ENCODE data around the gene ABR. TPM values are rescaled to one million over a fixed set of nuclear protein-coding genes. Genes with fewer than 3 reads are reported as not detected.
A peak's percentile ranks its signal among the peaks of the same experiment; 100 is the strongest.

ABR gene
- total RNA-seq, 6 experiments from 2014 or later = 49.3 to 58.4 (median 54.4) TPM

GRCh38 chr17:1005361-1005946 is 174.3 kb downstream of the ABR start:
- H3K9me3 Mint-ChIP-seq = no peaks in the 10 kb centered on the region
- H3K36me3 Mint-ChIP-seq (ENCODE audit: low read depth) = peaks cover 33% of the 10 kb centered on the region
- no peak overlapping the region for H3K4me3 Mint-ChIP-seq
- no peak overlapping the region for H3K27ac Mint-ChIP-seq
- H3K27me3 Mint-ChIP-seq (ENCODE audit: insufficient read depth) = peaks cover 4% of the 10 kb centered on the region
- H3K4me1 Mint-ChIP-seq (ENCODE audit: low read depth) = peaks cover 33% of the 10 kb centered on the region
- no peak for DNase-seq
- no peak for TF ChIP-seq CTCF (IDR thresholded peaks at IDR 0.05)

GRCh38 chr17:1004769-1005295 is 174.9 kb downstream of the ABR start:
- peaks cover 37% of the 10 kb centered on the region for H3K36me3 Mint-ChIP-seq (ENCODE audit: low read depth)
- peaks cover 37% of the 10 kb centered on the region for H3K4me1 Mint-ChIP-seq (ENCODE audit: low read depth)

GRCh38 chr17:1003972-1004768 is 175.6 kb downstream of the ABR start:
- Mint-ChIP-seq H3K4me1 (ENCODE audit: low read depth) (peaks cover 42% of the 10 kb centered on the region), H3K27ac (no peak overlapping the region), H3K36me3 (ENCODE audit: low read depth) (peaks cover 42% of the 10 kb centered on the region), H3K27me3 (ENCODE audit: insufficient read depth) (peaks cover 4% of the 10 kb centered on the region), H3K4me3 (no peak overlapping the region; the same call in 1 of the 2 replicates), H3K9me3 (no peaks in the 10 kb centered on the region)
- no peak for DNase-seq
- TF ChIP-seq CTCF (IDR thresholded peaks at IDR 0.05) = no peak

More at GRCh38 chr17:1004769-1005295, 174.9 kb downstream of the ABR start:
- no peak for TF ChIP-seq CTCF (IDR thresholded peaks at IDR 0.05)
- no peak for DNase-seq
- Mint-ChIP-seq H3K4me3 (no peak overlapping the region), H3K27ac (no peak overlapping the region), H3K27me3 (ENCODE audit: insufficient read depth) (peaks cover 4% of the 10 kb centered on the region), H3K9me3 (no peaks in the 10 kb centered on the region)

GRCh38 chr17:1003633-1003971 is 176.2 kb downstream of the ABR start:
- TF ChIP-seq CTCF (IDR thresholded peaks at IDR 0.05) = no peak
- Mint-ChIP-seq H3K36me3 (ENCODE audit: low read depth) (peaks cover 44% of the 10 kb centered on the region), H3K4me3 (no peak overlapping the region; the same call in 1 of the 2 replicates), H3K27ac (peak overlapping the region; percentile 94), H3K9me3 (no peaks in the 10 kb centered on the region), H3K4me1 (ENCODE audit: low read depth) (peaks cover 48% of the 10 kb centered on the region), H3K27me3 (ENCODE audit: insufficient read depth) (peaks cover 4% of the 10 kb centered on the region)
- no peak for DNase-seq

- H3K4me1 Mint-ChIP-seq (ENCODE audit: low read depth) = peaks cover 54% of the 10 kb centered on the region
- TF ChIP-seq CTCF (IDR thresholded peaks at IDR 0.05) = no peak
- peaks cover 44% of the 10 kb centered on the region for H3K36me3 Mint-ChIP-seq (ENCODE audit: low read depth)
- H3K27ac Mint-ChIP-seq = peak overlapping the region; percentile 94
- DNase-seq = peak; percentile 67
- H3K4me3 Mint-ChIP-seq = peak overlapping the region; percentile 78
- H3K9me3 Mint-ChIP-seq = no peaks in the 10 kb centered on the region
- H3K27me3 Mint-ChIP-seq (ENCODE audit: insufficient read depth) = peaks cover 4% of the 10 kb centered on the region
These were observed 176.8 kb downstream of the ABR start for GRCh38 chr17:1002771-1003555.

Data from HFFc6 (cell line).